NCI-H2196 (cell line): ENCODE data around the gene THSD1.
"Not testable (repeated sequence)": the region's sequence is repeated elsewhere in the genome, so short reads cannot be mapped to it uniquely, and the experiment has no call there.

Experiments
- DNase-seq: peaks from one replicate; lab custom pipeline; 2025; ENCODE audit not compliant: unreplicated experiment; lab: John Stamatoyannopoulos, UW

The THSD1 gene

GRCh38 chr13:52412128-52412527, 6.2 kb upstream of the THSD1 start:
- DNase-seq: no peak

- DNase-seq: no peak
Measured at GRCh38 chr13:52411629-52412028, 5.7 kb upstream of the THSD1 start.

- not testable (repeated sequence) for DNase-seq
Measured at GRCh38 chr13:52408071-52408658, 2.2 kb upstream of the THSD1 start.

GRCh38 chr13:52407436-52407835, 1.5 kb upstream of the THSD1 start:
- DNase-seq: not testable (repeated sequence)

- DNase-seq: no peak
Measured at GRCh38 chr13:52406629-52407028, 657 bp upstream of the THSD1 start.

GRCh38 chr13:52405369-52405766, 604 bp downstream of the THSD1 start:
- DNase-seq: no peak

- DNase-seq: no peak
Measured at GRCh38 chr13:52399708-52400107, 6.3 kb downstream of the THSD1 start.

GRCh38 chr13:52399046-52399445, 6.9 kb downstream of the THSD1 start:
- no peak for DNase-seq

GRCh38 chr13:52395704-52396103, 10.3 kb downstream of the THSD1 start:
- no peak for DNase-seq

- no peak for DNase-seq
Measured at GRCh38 chr13:52394586-52394985, 11.4 kb downstream of the THSD1 start.

GRCh38 chr13:52393572-52394357, 12.2 kb downstream of the THSD1 start:
- DNase-seq: no peak

- no peak for DNase-seq
Measured at GRCh38 chr13:52387721-52388120, 18.3 kb downstream of the THSD1 start.

- no peak for DNase-seq
Measured at GRCh38 chr13:52385870-52386269, 20.1 kb downstream of the THSD1 start.

GRCh38 chr13:52383366-52383765, 22.6 kb downstream of the THSD1 start:
- no peak for DNase-seq

- DNase-seq: no peak
Measured at GRCh38 chr13:52378312-52378711, 27.7 kb downstream of the THSD1 start.

- DNase-seq: no peak
Measured at GRCh38 chr13:52377898-52378297, 28.1 kb downstream of the THSD1 start.

GRCh38 chr13:52374873-52375411, 31.0 kb downstream of the THSD1 start:
- DNase-seq: no peak

GRCh38 chr13:52374389-52374788, 31.6 kb downstream of the THSD1 start:
- no peak for DNase-seq

- DNase-seq: not testable (repeated sequence)
Measured at GRCh38 chr13:52373277-52373676, 32.7 kb downstream of the THSD1 start.

GRCh38 chr13:52371736-52372247, 34.2 kb downstream of the THSD1 start:
- DNase-seq: no peak

- no peak for DNase-seq
Measured at GRCh38 chr13:52366291-52366690, 39.7 kb downstream of the THSD1 start.
